H4 (cell line): ENCODE measurements around the gene AP2B1. TPM values are rescaled to one million over a fixed set of nuclear protein-coding genes. Genes with fewer than 3 reads are reported as not detected.
"Not testable (repeated sequence)": the region's sequence is repeated elsewhere in the genome, so short reads cannot be mapped to it uniquely, and the experiment has no call there.

Experiments
- DNase-seq: peaks from one replicate; pipeline ENCODE4 v3.0.0-alpha.2; 2015; ENCODE audit warnings: low spot score
- total RNA-seq: library from RNA; depleted of rRNA; stranded (reverse); fragments of >200 nt; shearing (Covaris generic); gene quantifications from 2 replicates; pipeline ENCODE4 v1.2.3, GENCODE V29; 2014; rRNA removed

AP2B1 gene
- total RNA-seq = 40.1 and 57.2 TPM in 2 replicates

GRCh38 chr17:35587074-35587961, at the start of gene AP2B1:
AP2B1 (plus strand) TSS chr17:35587322; CDS start chr17:35594031, 6,709 bp downstream.
- peak; percentile 95 for DNase-seq

DNA sequence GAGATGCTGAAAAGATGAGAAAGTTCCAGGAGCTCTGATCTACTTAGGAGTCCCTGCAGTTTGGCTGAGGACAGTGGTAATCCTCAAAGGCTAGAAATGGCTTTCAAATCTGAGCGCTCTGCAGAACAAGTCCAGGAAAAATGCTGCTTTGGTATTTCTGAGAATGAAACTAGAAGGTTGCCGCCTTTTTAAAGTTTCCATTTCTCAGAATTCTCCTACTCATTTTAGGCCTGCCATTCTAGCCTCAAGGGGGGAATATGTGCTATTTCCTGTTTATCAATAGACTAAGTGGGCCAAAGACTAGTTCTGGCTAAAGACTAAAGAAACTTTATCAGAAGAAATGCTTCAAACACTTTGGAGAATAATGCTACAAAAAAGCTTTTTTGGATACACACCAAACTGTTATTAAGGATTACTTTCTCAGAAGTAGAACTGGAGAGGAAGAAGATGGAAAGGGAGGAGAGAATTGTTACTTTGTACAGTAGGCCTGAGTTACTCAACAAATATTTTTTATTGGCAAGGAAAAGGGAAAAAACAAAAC, 49.5 kb upstream of the AP2B1 start, which contains the start of gene SLFN12L:
TSS of gene SLFN12L (minus strand) at position 78 of the 541 bp plus-strand sequence. CDS start 15,314 bp downstream, outside the sequence.
- DNase-seq = no peak

GRCh38 chr17:35539659-35540026, 47.5 kb upstream of the AP2B1 start:
- DNase-seq = no peak

DNA sequence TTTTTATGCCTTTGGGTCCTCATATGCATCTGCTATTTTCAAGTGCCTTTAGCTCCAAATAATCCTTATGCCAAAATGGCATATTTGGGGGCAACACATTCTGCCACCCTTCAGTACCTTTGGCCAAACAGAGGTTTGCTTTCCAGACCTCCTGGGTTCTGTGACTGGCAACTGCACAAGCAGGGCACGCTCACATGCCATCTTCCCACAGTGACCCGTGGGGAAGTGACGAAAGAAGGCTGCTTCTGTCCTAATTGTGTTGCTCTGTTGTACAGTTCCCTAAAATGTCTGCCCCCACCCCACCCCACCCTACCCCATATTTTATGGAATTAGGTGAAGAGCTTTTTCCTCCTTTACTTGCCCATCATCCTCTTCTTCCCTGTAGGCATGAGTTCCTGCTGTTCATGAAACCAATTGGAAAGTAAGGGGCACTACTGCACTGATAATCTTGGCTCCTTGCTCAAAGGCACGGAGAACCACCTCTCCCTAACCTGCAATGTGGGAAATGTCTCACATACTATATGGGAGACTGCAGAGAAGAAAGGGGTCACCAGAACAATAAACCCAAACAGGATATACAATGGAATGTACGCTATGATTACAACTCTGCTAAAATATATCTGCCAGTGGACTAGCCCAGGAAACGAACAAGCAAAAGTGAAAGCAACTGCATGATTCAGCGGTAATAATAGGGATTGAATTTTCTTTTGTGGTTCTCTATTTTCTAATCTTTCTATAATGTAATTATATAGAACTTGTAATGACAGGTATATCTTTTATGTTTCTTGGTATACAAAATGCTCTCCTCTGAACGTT, 46.3 kb upstream of the AP2B1 start:
- peak; percentile 64 for DNase-seq

- DNase-seq = no peak
Observed at GRCh38 chr17:35541434-35541833, 45.7 kb upstream of the AP2B1 start.

DNA sequence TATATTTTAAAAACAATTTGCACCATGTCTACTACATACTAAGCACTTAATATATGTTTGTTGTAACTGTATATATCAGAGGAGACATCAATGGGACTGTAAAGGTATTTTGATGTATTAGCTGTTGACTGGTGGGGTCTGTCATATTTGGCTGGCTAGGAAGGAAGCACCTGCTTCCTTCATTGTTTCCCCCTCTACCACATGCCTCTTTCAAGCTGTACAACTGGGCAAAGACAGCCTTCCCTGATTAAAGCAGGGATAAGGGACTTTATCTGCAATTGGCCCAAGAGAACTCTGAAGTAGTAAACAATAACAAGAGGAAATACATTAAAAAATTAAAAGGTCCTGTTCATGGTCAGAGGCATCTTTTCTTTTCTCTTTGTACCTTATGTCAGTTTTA, 44.1 kb upstream of the AP2B1 start:
- no peak for DNase-seq

GRCh38 chr17:35543856-35544255, 43.3 kb upstream of the AP2B1 start:
- no peak for DNase-seq

GRCh38 chr17:35545150-35545549, 42.0 kb upstream of the AP2B1 start:
- no peak for DNase-seq

DNA sequence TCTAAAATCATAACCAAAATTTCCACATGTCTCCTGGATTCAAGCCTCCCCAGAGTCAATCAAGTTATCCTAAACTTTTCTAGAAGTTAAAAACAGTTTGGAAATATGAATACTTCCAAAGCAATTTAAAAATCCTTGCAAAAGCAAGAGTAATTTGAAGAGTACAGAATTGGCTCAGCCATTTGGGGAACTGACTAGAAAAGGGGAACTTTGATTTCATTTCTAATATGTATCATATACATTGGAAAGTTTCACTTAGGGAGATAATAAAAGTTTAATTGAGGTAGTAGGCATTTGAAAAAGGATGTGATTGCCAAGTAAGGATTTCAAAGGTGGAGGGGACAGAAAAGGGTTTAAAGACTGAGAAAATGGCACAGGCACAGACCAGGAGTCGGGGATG, 40.6 kb upstream of the AP2B1 start:
- DNase-seq = no peak

DNA sequence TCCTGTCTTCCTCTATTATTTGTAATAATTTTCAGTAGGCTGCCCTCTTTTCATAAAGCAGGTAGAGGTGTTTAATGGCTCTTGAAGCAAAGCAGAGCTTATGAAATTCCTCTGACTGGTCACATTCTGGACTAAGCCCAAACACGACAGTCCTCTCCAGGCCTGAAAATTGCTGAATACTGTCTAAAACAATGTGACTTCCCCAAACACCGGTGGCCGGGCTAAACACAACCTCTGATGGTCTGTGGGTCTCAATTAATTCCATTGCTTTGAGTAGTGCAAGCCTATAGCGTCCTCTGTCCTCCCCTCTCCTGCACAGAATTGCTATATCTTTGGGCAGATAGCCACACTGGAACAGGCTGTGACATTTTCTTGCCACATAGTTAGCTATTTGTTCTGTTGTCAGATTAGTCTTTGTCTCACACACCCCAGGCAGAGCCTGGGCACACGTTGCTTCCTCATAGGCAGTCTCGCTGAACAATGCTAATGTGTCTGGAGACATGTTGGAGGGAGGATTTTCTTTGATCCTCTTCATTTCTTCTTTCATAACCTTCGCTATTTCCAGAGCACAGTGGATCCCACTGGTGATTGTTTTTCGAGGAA, 38.8 kb upstream of the AP2B1 start:
- no peak for DNase-seq

GRCh38 chr17:35548978-35549377, 38.1 kb upstream of the AP2B1 start:
- DNase-seq = no peak

DNA sequence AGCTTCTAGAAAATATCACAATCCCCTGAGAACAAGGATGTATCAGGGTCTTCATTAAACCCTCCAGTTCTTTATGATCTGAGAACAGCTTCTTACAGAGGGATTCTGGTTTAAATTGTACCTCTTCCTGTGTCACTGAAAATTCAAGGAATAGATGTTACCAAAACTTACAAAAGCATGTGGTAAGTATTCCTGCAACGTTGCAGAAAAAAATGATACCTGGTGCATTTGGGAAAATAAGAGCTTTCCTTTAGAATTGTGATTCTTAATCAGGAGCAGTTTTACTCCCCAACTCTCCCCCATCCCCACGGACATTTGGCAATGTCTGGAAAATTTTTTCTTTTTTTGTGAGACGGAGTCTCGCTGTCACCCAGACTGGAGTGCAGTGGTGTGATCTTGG, 33.8 kb upstream of the AP2B1 start:
- no peak for DNase-seq

DNA sequence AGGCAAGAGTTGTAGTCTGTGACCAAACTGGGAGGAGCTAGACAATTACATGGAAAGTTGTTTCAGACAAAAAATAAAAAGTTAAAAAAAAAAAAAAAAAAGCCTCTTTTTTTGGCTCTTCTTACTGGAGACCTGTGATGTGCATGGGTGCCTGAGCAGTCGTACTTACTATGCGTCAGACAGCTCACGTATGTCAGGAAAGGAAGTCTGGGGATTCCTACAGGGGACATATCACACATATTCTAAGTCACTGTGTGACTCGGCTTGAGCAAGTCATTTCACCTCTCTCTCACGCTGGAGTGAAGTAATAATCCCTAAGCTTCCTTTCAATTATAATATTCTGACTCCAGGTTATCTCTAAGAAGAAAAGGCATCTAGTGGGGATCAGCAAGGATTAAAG, 32.5 kb upstream of the AP2B1 start:
- DNase-seq = no peak

GRCh38 chr17:35555691-35556090, 31.4 kb upstream of the AP2B1 start:
- DNase-seq = no peak

- no peak for DNase-seq
Observed at GRCh38 chr17:35557353-35557752, 29.8 kb upstream of the AP2B1 start.

DNA sequence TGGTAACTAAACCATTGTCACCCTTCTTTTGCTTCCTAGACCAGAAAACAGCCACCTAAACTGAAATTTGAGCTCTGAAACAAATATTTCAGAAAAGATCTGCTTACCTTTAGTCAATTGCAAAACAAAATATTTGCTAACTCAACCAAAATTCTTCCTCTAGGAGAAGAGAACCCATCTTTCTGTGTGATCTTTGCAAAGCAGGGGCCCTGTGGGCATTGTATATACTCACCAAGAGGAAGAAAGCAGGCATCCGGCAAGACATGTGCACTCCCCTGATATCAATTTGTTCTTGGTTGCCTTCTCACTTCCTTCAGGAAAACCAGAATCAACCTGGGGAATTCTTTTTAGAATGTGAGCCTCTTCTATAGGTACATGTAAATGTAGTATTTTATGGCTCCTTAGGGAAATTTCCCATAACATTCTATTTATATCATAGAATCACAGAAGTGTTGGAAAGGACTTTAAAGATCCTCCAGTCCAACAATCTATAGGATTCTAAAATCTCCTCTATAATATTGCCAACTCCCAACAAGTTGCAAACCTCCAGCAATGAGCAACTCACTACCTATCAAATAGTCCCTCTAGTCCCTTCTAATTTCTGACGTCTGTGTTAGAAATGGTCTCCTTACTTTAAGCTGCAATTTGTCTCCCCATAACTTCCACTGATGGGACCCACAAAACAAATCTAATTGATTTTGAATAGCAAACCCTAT, 27.5 kb upstream of the AP2B1 start:
- no peak for DNase-seq

DNA sequence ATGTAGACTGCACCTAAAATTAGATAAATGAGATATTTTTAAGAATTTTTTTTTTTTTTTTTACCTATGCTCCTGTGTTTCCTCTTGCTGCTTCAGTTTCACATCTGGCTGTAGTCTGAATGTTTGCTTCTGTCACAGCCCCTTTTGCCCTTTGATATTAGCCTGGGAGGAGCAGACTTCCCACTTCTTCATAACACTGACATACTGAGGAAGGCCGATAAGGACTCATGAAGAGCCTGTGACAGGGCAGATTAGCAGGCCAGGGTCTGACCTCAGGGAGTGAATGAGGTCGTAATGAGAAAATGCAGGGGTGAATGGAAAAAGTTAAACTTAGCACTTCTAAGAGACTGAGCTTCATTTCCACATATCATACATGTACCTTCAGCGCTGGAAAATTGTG, 26.4 kb upstream of the AP2B1 start, which contains the start of gene SLFN14:
TSS of gene SLFN14 (minus strand) at position 117 of the 400 bp plus-strand sequence. CDS start 2,757 bp downstream, outside the sequence.
- DNase-seq = no peak

GRCh38 chr17:35563181-35563580, 23.9 kb upstream of the AP2B1 start:
- not testable (repeated sequence) for DNase-seq

GRCh38 chr17:35566968-35567367, 20.2 kb upstream of the AP2B1 start:
- no peak for DNase-seq

DNA sequence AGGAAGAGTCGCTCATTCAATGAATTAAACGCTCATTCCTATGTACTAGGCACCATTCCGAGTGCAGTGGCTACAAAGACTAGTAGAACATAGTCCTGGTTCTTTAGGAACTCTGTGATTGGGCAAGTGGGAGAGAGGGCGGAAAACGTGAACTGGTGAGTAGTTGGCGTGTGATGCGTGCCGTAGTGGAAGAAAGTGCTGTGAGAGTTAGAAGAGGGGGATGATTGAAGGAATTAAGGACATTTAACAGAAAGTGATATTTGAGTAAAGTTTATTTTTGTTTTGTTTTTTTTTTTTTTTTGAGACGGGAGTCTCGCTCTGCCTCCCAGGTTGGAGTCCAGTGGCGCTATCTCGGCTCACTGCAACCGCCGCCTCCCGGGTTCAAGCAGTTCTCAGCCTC, 18.6 kb upstream of the AP2B1 start:
- peak; percentile 19 for DNase-seq

DNA sequence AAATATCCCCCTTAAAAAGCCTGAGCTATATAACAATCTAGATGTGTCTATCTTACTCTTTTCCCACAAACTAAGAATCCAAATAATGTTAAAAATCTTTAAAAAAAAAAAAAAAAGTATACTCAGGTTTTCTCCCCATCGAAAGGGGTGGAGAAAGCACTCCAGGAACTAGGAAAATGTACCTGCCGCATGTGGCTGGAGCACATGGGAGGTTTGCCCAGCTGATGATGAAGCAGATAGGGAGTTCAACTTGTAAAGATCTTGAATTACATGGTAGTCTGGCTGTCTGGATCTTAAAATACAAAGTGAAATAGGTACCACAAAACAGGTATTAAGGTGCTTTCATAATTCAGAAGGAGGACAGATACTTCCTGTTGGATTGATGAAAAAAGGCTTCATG, 17.7 kb upstream of the AP2B1 start:
- DNase-seq = no peak
